SK-N-SH treated with all-trans-retinoic acid at 6 μM for 48 hours (cell line): ENCODE measurements around the gene GPR137.

Source experiments
- CREB5 ChIP-seq: fragments of 250-450 bp; sonication (Bioruptor Pico); IDR thresholded peaks from 2 replicates; pipeline ENCODE4 v1.5.1; 2020; ENCODE audit warnings: low read depth, mild to moderate bottlenecking, moderate library complexity
- ZFP30 ChIP-seq: fragments of 450-650 bp; formaldehyde crosslinking; IDR thresholded peaks from 2 replicates; pipeline ENCODE4 v1.5.0; 2022; ENCODE audit warnings: mild to moderate bottlenecking, moderate library complexity

- TF ChIP-seq CREB5 (CRISPR knock-in tag): no peak
- no peak for TF ChIP-seq ZFP30 (CRISPR knock-in tag)
Observed at GRCh38 chr11:64249038-64249437, 36.6 kb upstream of the GPR137 start.
